Activated CD4-positive, alpha-beta T cell treated with anti-CD3 and anti-CD28 coated beads for 1 hour (primary cell): ENCODE data around the gene GTPBP3.
"Not testable (repeated sequence)": the region's sequence is repeated elsewhere in the genome, so short reads cannot be mapped to it uniquely, and the experiment has no call there.

Experiments used
- DNase-seq: peaks from one replicate; pipeline ENCODE4 v3.0.0-alpha.2; 2020

GTPBP3 gene

GRCh38 chr19:17336872-17337674 lies at the start of gene GTPBP3:
Gene GTPBP3 (plus strand): TSS chr19:17337553. CDS start chr19:17337612, 59 bp downstream.
- DNase-seq = peak; percentile 91

- DNase-seq = no peak
Observed at GRCh38 chr19:17289489-17289888, 47.9 kb upstream of the GTPBP3 start.

- DNase-seq = peak; percentile 62
Observed at GRCh38 chr19:17292301-17293074, 44.9 kb upstream of the GTPBP3 start.

- DNase-seq = no peak
Observed at GRCh38 chr19:17293605-17294004, 43.7 kb upstream of the GTPBP3 start.

- DNase-seq = no peak
Observed at GRCh38 chr19:17294051-17294891, 43.1 kb upstream of the GTPBP3 start.

- not testable (repeated sequence) for DNase-seq
Observed at GRCh38 chr19:17295551-17295950, 41.8 kb upstream of the GTPBP3 start.

- no peak for DNase-seq
Observed at GRCh38 chr19:17296273-17296672, 41.1 kb upstream of the GTPBP3 start.

- no peak for DNase-seq
Observed at GRCh38 chr19:17296976-17297375, 40.4 kb upstream of the GTPBP3 start.

GRCh38 chr19:17300992-17301619 lies 36.2 kb upstream of the GTPBP3 start:
- DNase-seq = no peak

- DNase-seq = no peak
Observed at GRCh38 chr19:17302391-17303166, 34.8 kb upstream of the GTPBP3 start.

- peak; percentile 87 for DNase-seq
Observed at GRCh38 chr19:17303167-17303939, 34.0 kb upstream of the GTPBP3 start, which contains the start of gene ABHD8. Gene ABHD8 (minus strand): TSS chr19:17303425. CDS start chr19:17301616, 1,809 bp downstream.

- DNase-seq = no peak
Observed at GRCh38 chr19:17303940-17304267, 33.4 kb upstream of the GTPBP3 start.

GRCh38 chr19:17304386-17305215 lies 32.8 kb upstream of the GTPBP3 start:
- no peak for DNase-seq

GRCh38 chr19:17305216-17305516 lies 32.2 kb upstream of the GTPBP3 start:
- no peak for DNase-seq

- DNase-seq = peak; percentile 91
Observed at GRCh38 chr19:17305517-17306284, 31.7 kb upstream of the GTPBP3 start, which contains the start of gene MRPL34. Gene MRPL34 (plus strand): TSS chr19:17305872. CDS start chr19:17305893, 21 bp downstream.

- no peak for DNase-seq
Observed at GRCh38 chr19:17306285-17306714, 31.1 kb upstream of the GTPBP3 start.

GRCh38 chr19:17307876-17308377 lies 29.4 kb upstream of the GTPBP3 start:
- DNase-seq = no peak

GRCh38 chr19:17309198-17309964 lies 28.0 kb upstream of the GTPBP3 start, which contains the start of gene DDA1:
Gene DDA1 (plus strand): TSS chr19:17309563. CDS start chr19:17309655, 92 bp downstream.
- DNase-seq = peak; percentile 98
